CD14-positive monocyte (primary cell): ENCODE measurements around the gene DCTN5. TPM values are rescaled to one million over a fixed set of nuclear protein-coding genes. Genes with fewer than 3 reads are reported as not detected.

Source experiments
- DNase-seq, 3 donors: peaks; one replicate each; pipeline ENCODE4 v3.0.0-alpha.2; 2011 to 2022
- H2AFZ ChIP-seq: 2 replicates; pipeline ENCODE4 v1.6.0; 2012; ENCODE audit warnings: mild to moderate bottlenecking, low read depth, low read length, inconsistent platforms; ENCODE audit not compliant: insufficient read depth, poor library complexity, severe bottlenecking
- H3K27ac ChIP-seq, 2 donors: 1 replicate in 1 of 2; 2 replicates in 1 of 2; pipeline ENCODE4 v1.5.1; 2012 to 2013; ENCODE audit warnings: low read length in 2 of 2, control low read depth in 1 of 2, inconsistent platforms in 1 of 2, low read depth in 1 of 2, mild to moderate bottlenecking in 1 of 2
- H3K27me3 ChIP-seq, 2 donors: one replicate each; pipeline versions ENCODE4 v1.6.0 to v1.6.1; 2011 to 2013; ENCODE audit warnings: low read length in 2 of 2; ENCODE audit not compliant: control insufficient read depth in 2 of 2, insufficient read depth in 2 of 2
- H3K36me3 ChIP-seq, 2 donors: replicated peaks in 1 of 2; 1 replicate in 1 of 2; 2 replicates in 1 of 2; pipeline versions ENCODE4 v1.5.1 to v1.6.1; 2012 to 2013; ENCODE audit warnings: low read length in 2 of 2, control low read depth in 1 of 2, inconsistent platforms in 1 of 2, mild to moderate bottlenecking in 1 of 2; ENCODE audit not compliant: insufficient read depth in 2 of 2, control insufficient read depth in 1 of 2
- H3K4me1 ChIP-seq, 2 donors: 1 replicate in 1 of 2; 2 replicates in 1 of 2; pipeline versions ENCODE4 v1.5.1 to v1.6.1; 2012 to 2013; ENCODE audit warnings: low read length in 2 of 2, control low read depth in 1 of 2, inconsistent platforms in 1 of 2, mild to moderate bottlenecking in 1 of 2, moderate library complexity in 1 of 2; ENCODE audit not compliant: insufficient read depth in 2 of 2, control insufficient read depth in 1 of 2
- H3K4me2 ChIP-seq: replicated peaks from 2 replicates; pipeline ENCODE3; 2012; ENCODE audit warnings: low read length, moderate library complexity, mild to moderate bottlenecking; ENCODE audit not compliant: poor library complexity, severe bottlenecking; ENCODE audit errors: extremely low read depth
- H3K4me3 ChIP-seq, 3 experiments: fragments of 200-600 bp in 1 of 3; sonication (generic) in 1 of 3; replicated peaks in 1 of 3; 1 replicate in 2 of 3; 2 replicates in 1 of 3; pipeline ENCODE4 v1.5.1; 2011 to 2013; ENCODE audit warnings: low read length in 3 of 3, mild to moderate bottlenecking in 3 of 3, control low read depth in 2 of 3, low read depth in 2 of 3, inconsistent platforms in 1 of 3, moderate library complexity in 1 of 3
- H3K79me2 ChIP-seq: 2 replicates; pipeline ENCODE4 v1.6.0; 2012; ENCODE audit warnings: mild to moderate bottlenecking, control low read depth, inconsistent platforms, low read length, moderate library complexity; ENCODE audit not compliant: insufficient read depth
- H3K9ac ChIP-seq: 2 replicates; pipeline ENCODE4 v1.6.0; 2017; ENCODE audit warnings: low read length, mild to moderate bottlenecking; ENCODE audit not compliant: insufficient read depth, poor library complexity, severe bottlenecking
- H3K9me3 ChIP-seq, 2 donors: replicated peaks in 1 of 2; 1 replicate in 1 of 2; 2 replicates in 1 of 2; pipeline versions ENCODE4 v1.5.1 to v1.6.1; 2012 to 2013; ENCODE audit warnings: low read length in 2 of 2, control low read depth in 1 of 2; ENCODE audit not compliant: control insufficient read depth in 1 of 2, insufficient read depth in 1 of 2
- H4K20me1 ChIP-seq: 2 replicates; pipeline ENCODE4 v1.6.0; 2012; ENCODE audit warnings: mild to moderate bottlenecking, low read length, control low read depth, moderate library complexity; ENCODE audit not compliant: insufficient read depth
- H3K27ac Mint-ChIP-seq, 7 donors: one replicate each; pipeline ENCODE4 v1.8.0; 2020; ENCODE audit warnings: mild to moderate bottlenecking in 7 of 7, mixed read lengths in 7 of 7, moderate library complexity in 6 of 7, inconsistent platforms in 2 of 7
- H3K27me3 Mint-ChIP-seq, 3 donors: one replicate each; pipeline ENCODE4 v1.8.0; 2021 to 2022; ENCODE audit warnings: low read depth in 3 of 3, mild to moderate bottlenecking in 3 of 3, mixed read lengths in 3 of 3, moderate library complexity in 3 of 3, inconsistent platforms in 1 of 3
- H3K36me3 Mint-ChIP-seq, 2 donors: one replicate each; pipeline ENCODE4 v1.8.0; 2020; ENCODE audit warnings: mixed read lengths in 2 of 2, inconsistent platforms in 1 of 2, mild to moderate bottlenecking in 1 of 2
- H3K4me1 Mint-ChIP-seq: one replicate; pipeline ENCODE4 v1.8.0; 2020; ENCODE audit warnings: mild to moderate bottlenecking, mixed read lengths
- H3K4me3 Mint-ChIP-seq, 2 donors: one replicate each; pipeline ENCODE4 v1.8.0; 2020; ENCODE audit warnings: mild to moderate bottlenecking in 2 of 2, mixed read lengths in 2 of 2, moderate library complexity in 1 of 2
- H3K9me3 Mint-ChIP-seq, 7 donors: one replicate each; pipeline ENCODE4 v1.8.0; 2020 to 2022; ENCODE audit warnings: mixed read lengths in 7 of 7, mild to moderate bottlenecking in 6 of 7, moderate library complexity in 6 of 7, inconsistent platforms in 2 of 7
- CTCF ChIP-seq: fragments of 200-600 bp; IDR thresholded peaks from one replicate; pipeline ENCODE4 v1.8.0; 2022; ENCODE audit warnings: antibody characterized with exemption, mild to moderate bottlenecking
- WGBS: methylation state at CpG from one replicate; pipeline ENCODE4 v1.1.5; 2013; ENCODE audit warnings: missing lambda C conversion rate; ENCODE audit not compliant: insufficient coverage; 5-methylcytosine and 5-hydroxymethylcytosine counted together
- intact Hi-C, 2 donors: fragments of 100-400 bp; cut with micrococcal nuclease; formaldehyde crosslinking; loops; one replicate each; pipeline versions ENCODE4 v1.15.0 to v1.15.1; 2023
- polyA plus RNA-seq, 3 donors: library from polyadenylated mRNA; depleted of rRNA in 1 of 3; unstranded in 2 of 3; stranded (reverse) in 1 of 3; fragments of 300-500 nt in 2 of 3; fragments of >200 nt in 1 of 3; fragmentation: Illumina TruSeq in 2 of 3; gene quantifications; 1 replicate in 2 of 3; 2 replicates in 1 of 3; pipeline ENCODE4 v1.2.3, GENCODE V29; 2012 to 2021

Gene DCTN5
- polyA plus RNA-seq, 3 donors, result 29.3 to 54.3 (median 42.0) TPM

DNA sequence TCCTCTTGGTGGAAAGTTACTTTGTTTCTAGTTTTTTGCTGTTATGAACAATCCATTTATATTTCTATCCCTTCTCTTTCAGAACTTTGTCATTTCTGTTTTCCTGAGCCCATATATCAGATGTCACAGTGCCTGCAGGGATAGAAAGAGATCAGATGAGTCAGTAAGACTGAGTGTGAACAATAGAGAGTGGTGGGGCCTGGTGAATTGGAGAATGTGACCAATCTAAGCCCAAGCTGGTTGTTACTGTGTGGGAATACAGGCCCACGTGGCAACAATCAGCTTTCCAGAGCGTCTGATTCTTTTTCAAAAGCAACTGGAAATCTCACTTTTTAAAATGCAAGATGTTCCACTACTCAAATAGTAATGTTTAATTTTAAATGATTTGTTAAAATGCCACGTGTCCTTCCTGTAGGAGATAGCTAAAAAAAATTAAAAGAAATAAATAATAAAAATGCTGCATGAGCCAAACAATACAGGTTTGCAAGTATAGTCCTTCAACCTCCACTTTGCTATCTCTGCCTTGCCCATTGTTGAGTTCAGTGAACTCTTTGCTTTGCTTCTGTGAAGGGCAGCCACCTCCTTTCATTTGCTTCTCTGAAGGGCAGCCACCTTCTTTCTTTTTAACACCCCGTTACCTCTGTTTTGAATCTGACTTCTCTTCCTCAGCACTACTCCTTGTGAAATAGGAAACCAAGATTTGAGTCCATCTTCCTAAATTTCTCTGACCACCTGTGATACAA is 9.6 kb downstream of the DCTN5 start:
- no peaks in the 10 kb centered on the region for H3K4me1 ChIP-seq
- Mint-ChIP-seq H3K36me3 (peaks cover 59 to 82% of the 10 kb centered on the region in 2 donors), H3K27ac (peak overlapping the region in 4 of 7 donors; percentile 4 to 38 (median 31)), H3K4me1 (peaks cover 4% of the 10 kb centered on the region), H3K4me3 (no peak overlapping the region), H3K27me3 (peaks cover 0 to 2% (median 0%) of the 10 kb centered on the region in 3 donors), H3K9me3 (no peaks in the 10 kb centered on the region)
- no peak overlapping the region for H3K9ac ChIP-seq
- intact Hi-C loops, result no loop called here
- DNase-seq, result no peak
- H3K4me3 ChIP-seq, result no peak overlapping the region
- no CpG with 5 or more reads among the region's 4 CpGs for WGBS
- peaks cover 85% of the 10 kb centered on the region for H3K79me2 ChIP-seq
- no peak for TF ChIP-seq CTCF
- no peak overlapping the region for H2AFZ ChIP-seq
- H3K36me3 ChIP-seq, result peaks cover 42 to 88% of the 10 kb centered on the region in 2 donors
- peak overlapping the region in 1 of 2 donors; percentile 20 for H3K27ac ChIP-seq
- H3K4me2 ChIP-seq, result no peak overlapping the region
- no peaks in the 10 kb centered on the region for H3K9me3 ChIP-seq
- H3K27me3 ChIP-seq, result no peaks in the 10 kb centered on the region
- peaks cover 56% of the 10 kb centered on the region for H4K20me1 ChIP-seq

DNA sequence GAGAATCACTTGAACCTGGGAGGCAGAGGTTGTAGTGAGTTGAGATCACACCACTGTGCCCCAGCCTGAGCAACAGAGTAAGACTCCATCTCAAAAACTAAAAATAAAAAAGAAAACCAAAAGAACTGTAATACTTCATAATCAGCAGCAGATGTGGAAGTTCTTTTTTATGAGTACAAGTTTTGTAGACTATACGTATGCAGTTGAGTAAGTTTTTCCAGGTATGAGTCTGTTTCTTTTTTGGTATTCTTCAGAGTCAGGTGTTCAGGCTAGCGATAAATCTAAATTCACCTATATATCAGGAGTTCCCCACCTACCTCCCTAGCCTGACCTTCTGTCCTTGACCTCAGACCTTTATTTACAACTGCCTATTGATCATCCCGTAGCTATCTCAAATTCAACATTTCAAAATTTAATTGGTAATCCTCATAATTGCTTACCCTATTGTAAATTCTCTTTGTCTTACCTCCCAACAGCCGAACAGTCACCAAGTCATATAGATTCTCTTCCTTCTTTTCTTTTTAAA is 10.7 kb downstream of the DCTN5 start:
- no peak overlapping the region for H2AFZ ChIP-seq
- peaks cover 52 to 75% of the 10 kb centered on the region in 2 donors for H3K36me3 Mint-ChIP-seq

More for the DNA sequence above, 10.7 kb downstream of the DCTN5 start:
- no peak overlapping the region for H3K4me3 ChIP-seq
- no peak overlapping the region for H3K4me3 Mint-ChIP-seq
- H3K9me3 ChIP-seq, result no peaks in the 10 kb centered on the region
- no peak overlapping the region for H3K9ac ChIP-seq
- H3K4me1 ChIP-seq, result no peaks in the 10 kb centered on the region
- WGBS, result 88% methylated on average over 2 of the region's 4 CpGs
- H3K27me3 ChIP-seq, result no peaks in the 10 kb centered on the region
- H3K36me3 ChIP-seq, result peaks cover 39 to 84% of the 10 kb centered on the region in 2 donors
- peaks cover 0 to 2% (median 0%) of the 10 kb centered on the region in 3 donors for H3K27me3 Mint-ChIP-seq
- H4K20me1 ChIP-seq, result peaks cover 52% of the 10 kb centered on the region
- no peak overlapping the region for H3K4me2 ChIP-seq
- no peak for DNase-seq
- no peak overlapping the region for H3K27ac ChIP-seq
- intact Hi-C loops, result no loop called here
- TF ChIP-seq CTCF, result no peak
- peaks cover 4% of the 10 kb centered on the region for H3K4me1 Mint-ChIP-seq
- peaks cover 75% of the 10 kb centered on the region for H3K79me2 ChIP-seq
- no peaks in the 10 kb centered on the region for H3K9me3 Mint-ChIP-seq
- no peak overlapping the region for H3K27ac Mint-ChIP-seq
